Stomach smooth muscle (tissue), 2 donors: Measurements from ENCODE around the gene GMPR2.
A peak's percentile ranks its signal among the peaks of the same experiment; 100 is the strongest.
"Not testable (repeated sequence)": the region's sequence is repeated elsewhere in the genome, so short reads cannot be mapped to it uniquely, and the experiment has no call there.

Experiments
- H3K27ac ChIP-seq: one replicate; pipeline ENCODE4 v1.7.0; 2013; ENCODE audit warnings: mild to moderate bottlenecking, low read length, inconsistent platforms
- H3K27me3 ChIP-seq, 2 donors: one replicate each; pipeline ENCODE4 v1.7.0; 2013; ENCODE audit warnings: low read length in 2 of 2; ENCODE audit not compliant: insufficient read depth in 2 of 2, control insufficient read depth in 1 of 2
- H3K36me3 ChIP-seq, 2 donors: one replicate each; pipeline ENCODE4 v1.7.0; 2013; ENCODE audit warnings: low read length in 2 of 2; ENCODE audit not compliant: control insufficient read depth in 2 of 2, insufficient read depth in 2 of 2
- H3K4me1 ChIP-seq: one replicate; pipeline ENCODE4 v1.7.0; 2013; ENCODE audit warnings: low read length; ENCODE audit not compliant: control insufficient read depth, insufficient read depth
- H3K4me3 ChIP-seq, 2 donors: one replicate each; pipeline ENCODE4 v1.7.0; 2013; ENCODE audit warnings: low read length in 2 of 2
- H3K9ac ChIP-seq, 2 donors: one replicate each; pipeline ENCODE4 v1.7.0; 2013; ENCODE audit warnings: low read length in 2 of 2, mild to moderate bottlenecking in 1 of 2
- H3K9me3 ChIP-seq, 2 donors: one replicate each; pipeline ENCODE4 v1.7.0; 2013; ENCODE audit warnings: low read length in 2 of 2; ENCODE audit not compliant: control insufficient read depth in 2 of 2
- donor health status: healthy.
- donor health status: Pancreatic carcinoma.

The GMPR2 gene

DNA sequence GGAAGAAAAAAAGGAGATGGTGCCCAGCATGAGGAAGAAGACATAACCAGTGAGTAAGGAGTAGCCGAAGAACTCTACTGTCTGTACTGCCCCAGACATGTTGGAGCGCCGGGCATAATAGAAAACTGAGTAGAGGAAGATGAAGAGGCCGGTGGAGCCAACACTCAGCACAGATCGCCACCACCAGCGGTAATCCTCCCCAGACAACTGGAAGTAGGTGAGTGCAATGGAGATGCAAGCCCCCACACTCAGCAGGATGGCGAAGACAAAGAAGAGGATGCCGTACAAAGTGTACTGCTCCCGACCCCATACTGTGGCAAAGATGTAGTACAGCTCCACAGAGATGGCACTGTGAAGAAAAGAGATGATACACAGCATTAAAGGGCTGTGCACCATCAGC lies 43.3 kb upstream of the GMPR2 start:
- Histone ChIP-seq H3K9ac (no peak overlapping the region), H3K27ac (no peak overlapping the region), H3K27me3 (no peaks in the 10 kb centered on the region), H3K9me3 (no peaks in the 10 kb centered on the region), H3K36me3 (peaks cover 34 to 44% of the 10 kb centered on the region in 2 donors), H3K4me1 (peaks cover 24% of the 10 kb centered on the region), H3K4me3 (no peak overlapping the region)

DNA sequence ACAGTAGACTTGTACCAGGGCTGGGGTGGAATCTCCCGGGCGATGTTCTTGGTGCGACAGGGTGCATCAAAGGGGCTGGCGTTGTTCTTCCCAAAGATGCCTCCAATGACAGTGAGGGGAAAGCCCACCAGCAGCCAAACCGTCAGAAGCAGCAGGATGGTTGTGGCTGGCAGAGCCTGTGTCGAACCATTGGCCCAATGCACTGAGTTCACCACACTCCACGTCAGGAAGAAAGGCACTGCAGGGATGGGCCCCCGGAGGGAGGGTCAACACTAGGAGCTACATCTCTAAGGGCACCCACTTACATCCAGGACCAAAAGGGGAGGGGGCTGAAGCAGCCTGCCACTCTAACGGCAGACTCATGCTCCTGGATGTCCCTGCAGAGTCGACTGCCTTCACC lies 42.3 kb upstream of the GMPR2 start:
- H3K36me3 ChIP-seq: peaks cover 24 to 36% of the 10 kb centered on the region in 2 donors
- no peaks in the 10 kb centered on the region for H3K9me3 ChIP-seq
- H3K4me3 ChIP-seq: no peak overlapping the region
- H3K9ac ChIP-seq: no peak overlapping the region
- peaks cover 32% of the 10 kb centered on the region for H3K4me1 ChIP-seq
- H3K27ac ChIP-seq: no peak overlapping the region
- no peaks in the 10 kb centered on the region for H3K27me3 ChIP-seq

DNA sequence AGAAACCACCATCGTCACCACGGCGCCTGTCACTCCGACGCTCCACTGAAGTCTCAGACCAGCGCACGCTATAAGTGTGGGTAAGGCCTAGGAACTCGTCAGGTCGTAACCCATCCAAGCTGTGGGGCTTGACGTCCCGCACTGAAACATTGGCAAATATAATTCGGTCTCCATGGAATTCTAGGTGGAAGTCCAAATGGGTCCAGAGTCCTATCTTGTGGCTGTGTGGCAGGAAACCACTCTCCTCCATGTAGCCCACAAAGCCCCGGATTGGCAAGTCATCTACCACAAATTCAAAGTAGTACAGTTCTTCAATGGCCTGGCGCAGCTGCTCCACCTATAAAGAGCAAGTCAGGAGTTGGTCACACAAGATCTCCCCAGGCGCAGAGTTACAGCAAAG lies 39.8 kb upstream of the GMPR2 start:
- H3K36me3 ChIP-seq: peaks cover 6 to 19% of the 10 kb centered on the region in 2 donors
- H3K4me1 ChIP-seq: peaks cover 38% of the 10 kb centered on the region
- no peak overlapping the region for H3K27ac ChIP-seq
- H3K9ac ChIP-seq: no peak overlapping the region
- H3K9me3 ChIP-seq: no peaks in the 10 kb centered on the region
- H3K4me3 ChIP-seq: no peak overlapping the region
- no peaks in the 10 kb centered on the region for H3K27me3 ChIP-seq

DNA sequence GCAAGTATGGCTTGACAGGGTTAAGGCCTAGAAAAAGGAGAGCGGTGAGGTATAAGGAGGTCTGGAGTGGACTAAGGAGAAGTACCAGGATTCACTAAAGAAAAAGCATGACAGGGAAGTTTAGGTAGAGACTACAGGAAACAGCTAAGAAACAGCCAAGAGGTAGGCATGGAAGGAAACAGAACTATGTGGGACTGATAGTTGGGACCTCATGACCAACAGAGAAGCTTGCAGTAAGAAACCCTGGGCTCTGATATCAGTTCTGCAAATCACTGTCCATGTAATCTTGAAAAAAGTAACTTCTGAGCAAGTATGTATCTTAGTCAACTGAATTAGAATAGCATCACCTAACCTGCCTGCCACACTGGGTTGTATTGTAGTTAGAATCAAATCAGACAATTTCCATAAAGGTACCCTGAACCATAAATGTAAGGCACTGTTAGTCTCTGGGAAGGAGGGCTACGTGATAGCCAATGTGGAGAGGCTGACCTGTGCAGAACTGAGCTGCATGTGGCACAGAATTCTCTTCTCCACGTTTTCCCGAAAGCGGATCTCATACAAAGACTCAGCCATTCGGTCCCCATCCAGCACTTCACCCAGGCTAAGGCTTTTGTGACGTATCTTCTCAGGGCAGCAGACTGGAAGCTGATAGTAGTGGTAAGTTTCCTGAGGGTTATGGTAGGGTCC lies 38.4 kb upstream of the GMPR2 start:
- peak overlapping the region; percentile 96 to 99 for H3K4me3 ChIP-seq
- peaks cover 10 to 19% of the 10 kb centered on the region in 2 donors for H3K36me3 ChIP-seq
- H3K9me3 ChIP-seq: no peaks in the 10 kb centered on the region
- H3K27me3 ChIP-seq: no peaks in the 10 kb centered on the region
- H3K27ac ChIP-seq: peak overlapping the region; percentile 96
- H3K9ac ChIP-seq: peak overlapping the region; percentile 96 to 99
- H3K4me1 ChIP-seq: peaks cover 30% of the 10 kb centered on the region

DNA sequence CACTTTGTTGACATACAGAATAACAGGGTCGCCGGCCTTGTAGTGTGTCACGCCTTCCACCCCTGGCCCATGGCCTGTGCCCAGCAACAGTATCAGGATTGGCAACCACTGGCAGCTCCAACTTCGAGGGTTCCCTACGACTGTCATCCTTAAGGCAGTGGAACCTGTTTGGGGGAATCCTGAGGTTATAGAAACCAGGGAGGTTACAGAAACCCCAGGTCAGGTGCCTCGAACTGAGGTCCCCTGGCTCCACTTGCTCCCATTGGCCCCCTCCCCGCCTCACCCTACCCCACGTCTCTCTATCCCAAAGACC lies 37.9 kb upstream of the GMPR2 start:
- H3K4me3 ChIP-seq: peak overlapping the region; percentile 96 to 99
- no peaks in the 10 kb centered on the region for H3K27me3 ChIP-seq

DNA sequence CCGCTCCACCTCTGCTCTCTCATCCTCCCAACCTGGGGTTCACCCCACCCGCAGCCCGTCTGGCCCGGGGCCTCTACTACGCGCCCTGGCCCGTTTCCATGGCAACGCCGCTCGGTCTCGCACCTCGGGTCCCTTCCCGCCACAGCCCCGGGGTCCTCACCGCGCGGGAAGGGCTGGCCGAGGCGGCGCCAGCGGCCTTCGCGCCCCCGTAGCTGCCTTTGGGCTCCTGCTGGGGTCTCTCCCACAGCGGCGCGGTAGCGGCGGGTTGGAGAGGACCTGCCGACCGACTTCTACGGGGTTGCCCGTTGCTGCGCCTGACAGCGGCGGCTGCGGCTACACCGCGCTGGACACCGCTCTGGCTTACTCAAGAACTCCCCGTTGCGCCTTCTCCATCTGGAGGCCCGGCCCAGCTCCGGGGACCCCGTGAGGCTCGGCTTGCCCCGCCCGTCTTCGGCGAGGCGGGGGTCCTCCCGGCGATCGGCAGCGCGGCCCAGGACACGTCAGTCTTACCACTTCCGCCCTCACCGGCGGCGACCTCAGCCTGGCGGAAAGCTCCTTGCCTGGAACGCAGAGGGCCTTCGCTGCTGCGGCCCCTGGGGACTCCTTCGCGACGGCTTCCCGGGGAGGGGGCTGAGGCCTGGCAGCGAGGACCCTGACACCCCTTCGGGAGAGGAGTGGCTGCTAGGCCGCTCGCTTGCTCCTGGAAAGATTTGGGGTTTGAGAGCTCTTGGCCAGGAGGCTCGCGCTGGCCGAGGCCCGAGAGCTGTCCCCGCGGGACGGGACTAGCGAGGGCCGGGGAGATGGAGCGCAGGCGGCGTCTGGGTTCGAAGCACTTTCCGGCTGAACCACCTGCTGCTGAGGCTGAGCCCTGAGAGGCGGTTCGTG lies 37.3 kb upstream of the GMPR2 start, which contains the start of gene TM9SF1:
Gene TM9SF1 (minus strand): TSS at position 256 of the 885 bp plus-strand sequence. CDS start 422 bp downstream, outside the sequence.
- H3K9ac ChIP-seq: peak within 1 kb of the TSS; percentile 96 to 99
- H3K4me1 ChIP-seq: peaks cover 30% of the 10 kb centered on the region
- H3K27ac ChIP-seq: peak within 1 kb of the TSS; percentile 96
- no peaks in the 10 kb centered on the region for H3K9me3 ChIP-seq
- peak within 1 kb of the TSS; percentile 96 to 99 for H3K4me3 ChIP-seq
- peaks cover 10 to 16% of the 10 kb centered on the region in 2 donors for H3K36me3 ChIP-seq
- no peaks in the 10 kb centered on the region for H3K27me3 ChIP-seq

More for the DNA sequence above, 37.9 kb upstream of the GMPR2 start:
- H3K9me3 ChIP-seq: no peaks in the 10 kb centered on the region
- peaks cover 30% of the 10 kb centered on the region for H3K4me1 ChIP-seq
- H3K36me3 ChIP-seq: peaks cover 10 to 19% of the 10 kb centered on the region in 2 donors
- peak overlapping the region; percentile 96 for H3K27ac ChIP-seq
- H3K9ac ChIP-seq: peak overlapping the region; percentile 96 to 99

DNA sequence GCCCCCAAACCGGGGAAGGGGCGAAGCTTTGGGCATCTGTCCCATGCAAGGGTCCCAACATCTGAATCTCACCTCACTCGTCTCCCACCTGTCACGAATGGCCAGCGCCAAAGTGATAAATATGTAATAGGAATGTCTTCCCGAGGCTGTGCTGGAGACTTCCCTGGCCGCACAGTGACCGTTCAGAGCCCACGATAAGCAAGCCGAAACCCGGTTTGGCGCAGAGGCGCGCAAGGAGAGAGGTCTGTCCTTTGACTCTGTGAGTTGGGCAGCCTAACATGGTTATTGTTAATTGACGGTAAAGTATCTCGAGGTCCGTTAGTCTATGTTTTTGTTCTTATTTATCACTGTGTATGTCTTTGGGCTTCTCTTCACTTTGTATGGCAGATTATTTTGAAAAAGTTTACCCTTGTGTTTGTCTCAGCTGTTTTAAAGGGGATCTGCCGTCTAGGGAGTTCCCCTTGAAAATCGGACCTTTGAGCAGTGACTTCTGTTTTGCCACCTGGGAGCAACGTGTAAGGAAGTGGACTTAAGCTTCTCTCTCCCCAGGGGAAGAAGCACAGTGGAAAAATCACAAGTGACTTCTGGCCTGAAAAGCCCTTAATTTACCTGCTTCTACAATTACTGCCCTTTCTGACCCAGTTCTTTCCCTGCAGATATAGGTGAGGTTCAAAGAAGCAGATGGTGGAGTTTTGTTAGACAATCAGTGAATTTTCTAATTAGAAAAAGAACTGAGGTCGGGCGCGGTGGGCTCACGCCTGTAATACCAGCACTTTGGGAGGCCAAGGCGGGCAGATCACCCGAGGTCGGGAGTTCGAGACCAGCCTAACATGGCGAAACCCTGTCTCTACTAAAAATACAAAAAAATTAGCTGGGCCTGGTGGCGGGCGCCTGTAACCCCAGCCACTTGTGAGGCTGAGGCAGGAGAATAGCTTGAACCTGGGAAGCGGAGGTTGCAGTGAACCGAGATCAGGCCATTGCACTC lies 36.4 kb upstream of the GMPR2 start:
- Histone ChIP-seq H3K27ac (peak overlapping the region; percentile 96), H3K4me3 (peak overlapping the region; percentile 96 to 99), H3K9ac (peak overlapping the region; percentile 96 to 99), H3K9me3 (no peaks in the 10 kb centered on the region), H3K4me1 (peaks cover 30% of the 10 kb centered on the region), H3K27me3 (no peaks in the 10 kb centered on the region), H3K36me3 (peaks cover 10 to 14% of the 10 kb centered on the region in 2 donors)

DNA sequence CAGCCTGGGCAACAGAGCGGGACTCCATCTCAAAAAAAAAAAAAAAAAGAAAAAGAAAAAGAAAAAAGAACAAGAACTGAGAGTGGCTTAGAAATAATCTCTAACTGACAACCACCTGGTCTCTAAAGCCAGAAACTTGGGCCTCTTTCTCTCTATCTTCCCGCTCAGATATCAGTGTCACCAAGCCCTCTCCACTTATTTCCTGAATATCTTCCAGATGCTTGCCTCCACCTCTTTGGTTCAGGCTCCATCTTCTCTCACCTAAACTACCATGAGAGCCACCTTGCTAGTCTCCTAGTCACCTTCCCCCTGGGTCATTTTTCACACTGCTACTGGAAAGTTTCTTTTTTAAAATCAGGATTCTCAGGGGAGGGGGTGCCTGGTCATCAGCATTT lies 35.7 kb upstream of the GMPR2 start:
- Histone ChIP-seq H3K4me3 (no peak overlapping the region), H3K36me3 (peaks cover 10 to 13% of the 10 kb centered on the region in 2 donors), H3K27ac (no peak overlapping the region), H3K27me3 (no peaks in the 10 kb centered on the region), H3K4me1 (peaks cover 30% of the 10 kb centered on the region), H3K9ac (no peak overlapping the region), H3K9me3 (no peaks in the 10 kb centered on the region)

DNA sequence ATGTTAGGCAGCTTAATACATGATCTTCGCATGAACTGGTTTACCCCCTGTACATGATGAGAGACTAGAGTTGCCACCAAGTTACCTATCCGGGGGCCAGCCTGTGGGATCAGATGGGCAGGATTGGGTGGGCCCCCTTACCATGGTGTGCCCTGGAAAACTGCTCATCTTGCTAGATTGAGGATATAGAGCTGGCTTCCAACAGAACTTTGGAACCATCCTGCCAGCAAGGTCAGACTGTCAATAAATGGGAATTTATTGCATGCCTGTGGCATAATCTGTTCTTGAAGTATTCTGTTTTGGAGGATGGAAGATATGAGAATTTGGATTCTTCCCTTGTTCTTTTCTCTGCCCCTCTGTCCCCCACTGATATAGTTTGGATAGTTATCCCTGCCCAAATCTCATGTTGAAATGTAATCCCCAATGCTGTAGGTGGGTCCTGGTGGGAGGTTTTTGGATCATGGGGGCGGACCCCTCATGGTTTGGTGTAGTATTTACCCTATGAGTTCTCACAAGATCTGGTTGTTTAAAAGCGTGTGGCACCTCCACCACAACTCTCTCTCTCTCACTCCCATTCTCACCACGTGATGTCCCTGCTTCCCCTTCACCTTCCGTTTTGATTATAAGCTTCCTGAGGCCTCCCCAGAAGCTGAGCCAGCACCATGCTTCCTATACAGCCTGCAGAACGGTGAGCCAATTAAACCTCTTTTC lies 33.8 kb upstream of the GMPR2 start:
- Histone ChIP-seq H3K27ac (no peak overlapping the region), H3K9ac (peak overlapping the region in 1 of 2 donors; percentile 21), H3K9me3 (no peaks in the 10 kb centered on the region), H3K4me3 (no peak overlapping the region), H3K27me3 (no peaks in the 10 kb centered on the region), H3K36me3 (peaks cover 3 to 6% of the 10 kb centered on the region in 2 donors), H3K4me1 (peaks cover 25% of the 10 kb centered on the region)

DNA sequence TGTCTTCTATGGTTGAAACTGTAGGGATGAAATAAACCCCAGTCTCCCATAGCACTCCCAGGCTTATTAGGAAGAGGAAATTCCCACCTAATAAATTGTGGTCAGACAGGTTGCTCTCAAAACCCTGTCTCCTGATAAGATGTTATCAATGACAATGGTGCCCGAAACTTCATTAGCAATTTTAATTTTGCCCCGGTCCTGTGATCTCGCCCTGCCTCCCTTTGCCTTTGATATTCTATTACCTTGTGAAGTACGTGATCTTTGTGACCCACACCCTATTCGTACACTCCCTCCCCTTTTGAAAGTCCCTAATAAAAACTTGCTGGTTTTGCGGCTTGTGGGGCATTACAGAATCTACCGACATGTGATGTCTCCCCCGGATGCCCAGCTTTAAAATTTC lies 30.2 kb upstream of the GMPR2 start:
- not testable (repeated sequence) for H3K4me1 ChIP-seq, H3K9me3 ChIP-seq, H3K27ac ChIP-seq, H3K4me3 ChIP-seq, H3K27me3 ChIP-seq, H3K9ac ChIP-seq
- peaks cover 17 to 24% of the 10 kb centered on the region in 2 donors for H3K36me3 ChIP-seq
